ENCODE data around the gene SLC25A11.

SLC25A11 gene

DNA sequence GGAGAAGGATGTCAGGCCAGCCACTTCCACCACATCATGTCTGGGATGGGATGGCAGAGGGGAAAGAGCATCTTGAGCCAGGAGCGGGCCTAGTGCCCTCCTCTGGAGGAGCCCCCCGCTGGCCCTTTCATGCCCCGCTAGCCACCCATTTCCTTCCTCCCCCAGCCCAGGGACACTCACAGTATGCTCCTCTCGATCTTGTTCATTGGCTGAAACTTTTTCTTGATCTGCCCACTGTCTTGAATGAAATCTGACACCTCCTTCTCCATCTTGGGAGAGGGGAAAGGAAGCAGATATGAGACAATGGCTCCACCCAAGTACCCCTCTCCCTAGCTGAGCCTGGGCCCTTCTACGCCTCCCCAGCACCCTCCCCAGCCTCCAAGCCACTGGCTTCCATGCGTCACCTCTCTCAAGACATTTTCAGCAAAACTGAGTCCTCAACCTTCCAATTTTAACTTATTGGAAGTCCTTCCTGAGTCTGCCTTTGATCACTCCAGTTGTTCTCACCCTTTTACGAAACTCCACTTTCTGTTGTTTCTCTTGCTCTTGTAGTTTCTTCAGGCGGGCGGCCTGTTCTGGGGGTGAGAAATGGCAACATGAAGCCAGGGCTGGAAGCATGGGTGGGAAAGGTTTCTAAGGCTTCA lies 20.6 kb upstream of the SLC25A11 start:
- no peak for TF ChIP-seq CTCF (conservative IDR thresholded peaks at IDR 0.05)
- no peak overlapping the region for H3K27ac ChIP-seq

GRCh38 chr17:4959261-4959965 lies 19.6 kb upstream of the SLC25A11 start:
- no peak overlapping the region for H3K27ac ChIP-seq
- TF ChIP-seq CTCF (conservative IDR thresholded peaks at IDR 0.05), result no peak

DNA sequence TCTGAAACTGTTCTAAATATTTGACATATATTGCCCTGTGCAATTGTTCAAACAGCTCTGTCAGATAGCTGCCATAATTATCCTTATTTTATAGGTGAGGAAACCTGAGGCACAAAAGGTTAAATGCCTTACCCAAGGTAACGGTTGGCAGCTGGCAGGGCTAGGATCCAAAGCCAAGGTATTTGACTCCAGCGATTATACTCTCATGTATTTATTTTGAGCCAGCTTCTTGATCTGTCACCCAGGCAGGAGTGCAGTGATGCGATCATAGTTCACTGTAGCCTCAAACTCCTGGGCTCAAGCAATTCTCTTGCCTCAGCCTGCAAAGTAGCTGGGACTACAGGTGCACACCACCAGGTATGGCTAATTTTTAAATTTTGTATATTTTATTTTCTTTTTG lies 18.3 kb upstream of the SLC25A11 start:
- no peak overlapping the region for H3K27ac ChIP-seq
- TF ChIP-seq CTCF (conservative IDR thresholded peaks at IDR 0.05), result no peak

DNA sequence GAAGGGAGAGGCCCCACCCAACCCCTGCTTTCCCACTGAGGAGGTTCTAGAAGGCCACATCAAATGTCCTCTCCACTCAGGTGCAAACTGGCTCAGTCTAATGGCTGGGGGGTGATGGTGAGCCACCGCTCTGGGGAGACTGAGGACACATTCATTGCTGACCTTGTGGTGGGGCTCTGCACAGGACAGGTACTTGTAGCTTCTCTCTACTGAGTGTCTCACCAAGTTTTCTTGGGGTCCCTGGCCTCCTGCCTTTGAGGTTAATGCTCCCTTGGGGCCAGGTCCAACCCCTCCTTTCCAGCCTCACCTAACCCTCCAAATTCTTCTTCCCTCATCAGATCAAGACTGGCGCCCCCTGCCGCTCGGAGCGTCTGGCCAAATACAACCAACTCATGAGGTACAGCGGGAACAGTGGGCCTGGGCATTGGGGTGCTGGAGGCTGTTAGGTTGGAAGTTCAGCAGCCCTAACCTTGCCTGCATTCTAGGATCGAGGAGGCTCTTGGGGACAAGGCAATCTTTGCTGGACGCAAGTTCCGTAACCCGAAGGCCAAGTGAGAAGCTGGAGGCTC lies 16.7 kb upstream of the SLC25A11 start:
- H3K27ac ChIP-seq, result no peak overlapping the region
- TF ChIP-seq CTCF (conservative IDR thresholded peaks at IDR 0.05), result no peak

GRCh38 chr17:4955091-4955490 lies 15.2 kb upstream of the SLC25A11 start:
- H3K27ac ChIP-seq, result no peak overlapping the region
- no peak for TF ChIP-seq CTCF (conservative IDR thresholded peaks at IDR 0.05)

DNA sequence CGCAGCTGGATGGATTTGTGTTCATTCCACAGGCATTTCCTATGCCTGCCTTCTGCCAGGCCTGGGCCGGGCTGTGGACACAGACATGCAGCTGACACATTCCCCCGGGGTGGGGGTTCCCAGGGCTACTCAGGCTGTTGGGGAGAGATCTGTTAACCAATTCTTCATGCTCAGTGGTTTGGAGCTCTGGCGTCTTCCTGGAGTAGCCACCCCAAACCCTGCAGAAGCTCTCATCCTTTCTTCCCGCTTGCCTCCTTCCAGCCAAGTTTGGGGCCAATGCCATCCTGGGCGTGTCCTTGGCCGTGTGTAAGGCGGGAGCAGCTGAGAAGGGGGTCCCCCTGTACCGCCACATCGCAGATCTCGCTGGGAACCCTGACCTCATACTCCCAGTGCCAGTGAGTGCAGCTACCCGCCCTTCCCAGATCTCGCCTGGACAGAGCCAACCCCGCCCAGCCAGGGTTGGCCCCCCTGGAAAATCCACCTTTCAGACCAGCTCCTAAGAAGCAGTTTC lies 13.7 kb upstream of the SLC25A11 start:
- no peak overlapping the region for H3K27ac ChIP-seq
- TF ChIP-seq CTCF (conservative IDR thresholded peaks at IDR 0.05), result no peak

DNA sequence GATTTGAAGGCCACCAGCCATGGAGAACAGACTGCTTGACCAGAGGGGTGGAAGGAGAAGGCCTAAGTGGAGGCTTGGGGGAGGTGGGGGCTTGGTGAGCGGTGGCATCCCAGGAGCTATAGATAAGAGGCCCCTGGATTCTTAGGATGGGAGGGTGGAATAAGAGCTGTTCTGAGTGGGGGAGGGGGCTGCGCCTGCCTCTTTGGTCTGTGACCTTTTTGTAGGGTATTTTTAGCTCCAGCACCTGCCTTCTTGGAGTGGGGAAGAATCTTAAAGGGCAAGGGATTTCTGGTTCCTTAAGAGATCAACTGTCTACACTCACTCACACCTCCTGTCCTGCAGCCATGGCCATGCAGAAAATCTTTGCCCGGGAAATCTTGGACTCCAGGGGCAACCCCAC lies 11.6 kb upstream of the SLC25A11 start:
- no peak overlapping the region for H3K27ac ChIP-seq
- no peak for TF ChIP-seq CTCF (conservative IDR thresholded peaks at IDR 0.05)
